CD4-positive, alpha-beta T cell treated with Interleukin-17A for 4 hours (primary cell): ENCODE data around the gene NEFH.

Experiments used
- DNase-seq: peaks from one replicate; pipeline ENCODE4 v3.0.0-alpha.2; 2020; ENCODE audit warnings: mixed read lengths

NEFH gene

GRCh38 chr22:29503811-29504372 lies 23.9 kb downstream of the NEFH start:
- DNase-seq, result no peak

GRCh38 chr22:29509298-29509697 lies 29.3 kb downstream of the NEFH start:
- no peak for DNase-seq

DNA sequence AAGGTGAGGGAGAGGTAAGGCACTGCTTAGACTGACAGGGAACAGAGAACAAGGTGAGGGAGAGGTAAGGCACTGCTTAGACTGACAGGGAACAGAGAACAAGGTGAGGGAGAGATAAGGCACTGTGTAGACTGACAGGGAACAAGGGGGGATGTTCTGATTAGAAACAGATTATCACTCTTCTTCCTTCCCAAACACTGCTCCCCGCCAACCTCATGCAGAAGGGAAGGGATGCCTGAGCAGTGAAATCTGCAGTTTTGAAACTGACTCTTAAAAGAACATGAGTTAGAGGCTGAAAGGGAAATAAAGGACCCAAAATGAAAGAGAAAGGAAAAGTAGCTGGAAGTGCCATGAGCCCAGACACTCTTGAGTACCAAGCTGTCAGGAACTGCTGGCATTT lies 29.8 kb downstream of the NEFH start:
- no peak for DNase-seq

GRCh38 chr22:29510542-29510941 lies 30.5 kb downstream of the NEFH start:
- DNase-seq, result no peak

- no peak for DNase-seq
These were observed 31.3 kb downstream of the NEFH start for GRCh38 chr22:29511126-29511862.

DNA sequence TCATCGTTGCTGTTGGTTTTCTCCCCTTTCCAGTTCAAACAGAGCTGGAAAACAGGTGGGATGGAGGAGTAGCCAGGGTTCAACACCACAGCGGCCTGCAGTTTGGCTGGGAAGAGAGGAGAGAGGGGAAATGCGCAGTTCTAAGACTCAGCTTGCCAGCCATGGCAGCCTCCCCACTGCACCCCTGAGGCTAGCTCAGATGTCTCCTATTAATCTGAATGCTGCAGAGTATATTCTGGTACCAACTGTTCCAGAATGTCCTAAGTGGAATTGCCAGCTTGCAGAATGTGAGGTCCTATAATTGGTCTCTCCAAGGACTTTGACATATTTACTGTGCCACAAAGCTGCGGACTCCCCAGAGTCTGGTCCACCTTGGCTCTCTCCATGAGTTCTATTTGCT lies 32.0 kb downstream of the NEFH start:
- DNase-seq, result no peak

DNA sequence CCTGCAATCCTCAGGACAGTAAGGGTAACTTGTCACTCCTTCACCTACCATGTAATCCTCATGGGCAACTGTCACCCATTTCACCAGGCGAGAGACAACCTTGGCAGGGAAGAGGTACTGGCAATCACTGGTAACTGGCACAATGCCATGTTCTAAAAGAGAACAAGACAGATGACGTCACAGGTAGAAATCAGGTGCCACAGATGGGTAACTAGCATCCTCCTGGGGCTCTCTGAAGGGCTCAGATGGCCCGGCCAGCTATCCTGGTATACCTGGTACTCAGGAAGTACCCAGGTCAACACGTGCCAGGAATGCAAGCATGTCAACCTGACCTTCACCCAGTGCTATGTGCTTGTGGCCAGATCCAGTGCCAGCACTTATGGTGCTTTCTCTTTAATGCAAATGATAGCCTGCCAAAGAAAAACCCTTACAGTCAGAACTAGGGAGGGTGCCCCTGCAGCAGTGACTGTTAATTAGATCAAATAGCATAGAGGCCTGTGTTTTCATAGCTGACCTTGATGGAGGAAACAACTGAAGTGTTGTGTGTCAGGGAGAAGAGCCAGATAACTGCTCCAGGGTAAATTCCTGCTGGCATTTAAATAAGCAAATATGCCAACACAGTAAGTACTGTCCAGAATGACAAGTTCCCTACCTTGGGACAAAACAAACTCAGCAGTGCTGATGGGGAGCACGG lies 37.3 kb downstream of the NEFH start:
- no peak for DNase-seq

GRCh38 chr22:29518427-29518826 lies 38.4 kb downstream of the NEFH start:
- DNase-seq, result no peak

DNA sequence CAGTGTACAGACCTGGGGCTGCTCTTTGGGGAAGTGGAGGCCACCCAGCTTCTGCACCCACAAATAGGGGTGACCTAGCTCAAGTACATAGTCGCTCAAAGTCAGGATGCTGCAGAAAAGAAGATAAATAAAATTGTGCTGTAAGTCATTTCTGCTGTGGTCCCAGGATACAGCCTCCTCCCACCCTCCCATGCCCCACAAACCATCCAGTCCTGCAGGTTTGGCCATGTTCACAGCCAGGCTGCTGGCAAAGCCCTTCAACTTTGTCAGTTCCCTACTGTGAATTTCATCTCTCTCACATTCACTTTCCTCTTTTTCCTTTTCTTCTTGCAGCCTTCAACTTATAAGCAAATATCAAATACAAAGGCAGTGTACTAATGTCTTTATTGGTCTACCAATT lies 40.0 kb downstream of the NEFH start:
- no peak for DNase-seq

DNA sequence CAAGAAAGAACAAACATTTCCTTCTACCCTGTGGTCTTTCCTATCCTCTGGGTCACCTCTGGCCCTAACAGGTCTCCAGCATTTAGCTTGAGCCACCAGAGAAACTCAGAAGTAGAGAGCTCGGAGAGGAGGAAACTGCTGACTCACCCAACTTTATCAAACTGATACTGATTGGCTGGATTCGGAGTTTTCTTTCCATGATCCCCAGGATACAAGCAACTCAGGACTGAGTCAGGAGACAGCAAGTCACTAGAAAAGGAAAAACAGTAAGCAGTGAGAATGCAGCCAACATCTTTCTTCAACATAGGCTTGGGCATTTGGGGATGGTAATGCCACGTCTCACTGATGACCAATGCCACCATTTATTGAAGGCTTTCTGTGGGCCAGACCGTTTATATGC lies 40.8 kb downstream of the NEFH start:
- no peak for DNase-seq

- no peak for DNase-seq
These were observed 41.5 kb downstream of the NEFH start for GRCh38 chr22:29521526-29521925.

- DNase-seq, result no peak
These were observed 43.7 kb downstream of the NEFH start for GRCh38 chr22:29523761-29524160.

DNA sequence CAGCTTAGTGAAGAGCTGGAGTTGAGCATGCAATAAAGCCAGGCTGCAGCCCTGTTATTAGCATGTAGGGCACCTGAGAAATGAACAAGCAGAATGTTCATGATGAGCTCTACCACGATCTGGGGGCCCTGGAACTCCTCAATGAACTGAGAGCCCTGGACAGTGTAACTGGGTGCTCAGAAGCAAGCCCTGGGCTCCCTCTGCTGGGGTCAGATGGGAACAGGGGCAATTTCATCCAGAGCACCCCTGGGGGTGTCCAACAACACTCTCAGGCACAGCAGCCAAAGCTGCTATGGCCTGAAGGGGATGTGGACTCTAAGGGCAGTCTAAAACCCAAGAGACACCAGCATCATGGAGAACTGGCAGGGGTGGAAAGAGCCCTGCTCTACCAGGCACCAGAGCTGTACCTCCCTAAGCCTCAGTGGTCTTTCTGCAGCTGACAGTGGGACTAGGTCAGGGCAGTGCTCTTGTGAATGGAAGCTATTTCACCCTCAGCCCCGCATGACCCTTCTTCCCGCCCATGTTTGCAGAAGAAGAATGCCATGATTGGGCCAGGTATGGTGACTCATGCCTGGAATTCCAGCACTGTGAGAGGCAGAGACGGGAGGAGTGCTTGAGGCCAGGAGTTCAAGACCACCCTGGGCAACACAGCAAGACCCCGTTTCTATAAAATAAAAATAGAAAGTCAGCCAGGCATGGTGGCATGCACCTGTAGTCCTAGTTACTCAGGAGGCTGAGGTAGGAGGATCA lies 44.6 kb downstream of the NEFH start:
- DNase-seq, result peak; percentile 19

DNA sequence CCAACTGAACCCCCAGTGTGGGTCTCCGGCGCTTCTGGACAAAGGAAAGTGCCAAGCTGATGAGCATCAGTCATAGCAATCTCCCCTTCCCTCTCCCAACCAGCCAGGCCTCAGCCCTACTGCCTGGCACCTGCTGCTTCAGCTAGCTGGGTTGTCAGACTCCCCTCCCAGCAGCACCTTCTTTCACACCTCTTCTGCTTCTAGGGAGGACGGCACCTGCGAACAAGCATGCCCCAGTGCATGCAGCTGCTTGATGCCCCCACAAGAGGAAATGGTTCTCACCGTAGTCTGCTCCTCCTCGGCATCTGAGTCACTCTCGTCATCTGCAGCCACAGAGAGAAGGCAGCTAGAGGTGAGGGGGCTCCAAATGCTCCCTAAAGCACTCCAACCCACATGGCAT lies 48.1 kb downstream of the NEFH start:
- DNase-seq, result no peak

- DNase-seq, result no peak
These were observed 50.7 kb downstream of the NEFH start for GRCh38 chr22:29530716-29531115.

- DNase-seq, result no peak
These were observed 51.4 kb downstream of the NEFH start for GRCh38 chr22:29531419-29531818.

GRCh38 chr22:29536411-29536810 lies 56.4 kb downstream of the NEFH start:
- no peak for DNase-seq

GRCh38 chr22:29539105-29539504 lies 59.1 kb downstream of the NEFH start:
- DNase-seq, result no peak
